ENCODE results near the gene ZNF334. TPM values are rescaled to one million over a fixed set of nuclear protein-coding genes. Genes with fewer than 3 reads are reported as not detected.

The ZNF334 gene
- total RNA-seq, 1 experiment from 2014 or later, result 18.7 TPM

DNA sequence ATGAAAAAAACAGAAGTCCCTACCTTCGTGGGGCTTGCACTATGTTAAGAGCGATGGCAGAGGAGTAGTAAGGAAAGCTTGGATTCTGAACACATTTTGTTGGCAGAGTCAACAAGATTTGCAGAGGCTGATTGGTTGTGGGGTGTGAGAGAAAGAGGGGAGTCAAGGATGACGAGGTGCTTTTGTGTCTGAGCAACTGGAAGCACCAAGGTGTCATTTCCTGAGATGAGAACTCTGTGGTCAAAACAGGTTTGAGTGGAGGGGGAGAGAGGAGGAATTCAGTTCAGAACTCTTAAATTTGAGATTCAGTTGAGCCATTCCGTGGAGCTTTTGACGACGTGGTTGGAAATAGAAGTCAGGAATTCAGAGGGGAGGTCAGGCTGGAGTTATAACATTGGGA is 33.6 kb upstream of the ZNF334 start (continued):
- no peak for TF ChIP-seq STAT6 (CRISPR knock-in tag; conservative IDR thresholded peaks at IDR 0.05; ENCODE audit: low read depth)
- TF ChIP-seq FOXP1 (CRISPR knock-in tag; IDR thresholded peaks at IDR 0.05; ENCODE audit: borderline replicate concordance), result no peak
- no peak for TF ChIP-seq TEAD4 (CRISPR knock-in tag; IDR thresholded peaks at IDR 0.05)
- TF ChIP-seq, protein P1, sequence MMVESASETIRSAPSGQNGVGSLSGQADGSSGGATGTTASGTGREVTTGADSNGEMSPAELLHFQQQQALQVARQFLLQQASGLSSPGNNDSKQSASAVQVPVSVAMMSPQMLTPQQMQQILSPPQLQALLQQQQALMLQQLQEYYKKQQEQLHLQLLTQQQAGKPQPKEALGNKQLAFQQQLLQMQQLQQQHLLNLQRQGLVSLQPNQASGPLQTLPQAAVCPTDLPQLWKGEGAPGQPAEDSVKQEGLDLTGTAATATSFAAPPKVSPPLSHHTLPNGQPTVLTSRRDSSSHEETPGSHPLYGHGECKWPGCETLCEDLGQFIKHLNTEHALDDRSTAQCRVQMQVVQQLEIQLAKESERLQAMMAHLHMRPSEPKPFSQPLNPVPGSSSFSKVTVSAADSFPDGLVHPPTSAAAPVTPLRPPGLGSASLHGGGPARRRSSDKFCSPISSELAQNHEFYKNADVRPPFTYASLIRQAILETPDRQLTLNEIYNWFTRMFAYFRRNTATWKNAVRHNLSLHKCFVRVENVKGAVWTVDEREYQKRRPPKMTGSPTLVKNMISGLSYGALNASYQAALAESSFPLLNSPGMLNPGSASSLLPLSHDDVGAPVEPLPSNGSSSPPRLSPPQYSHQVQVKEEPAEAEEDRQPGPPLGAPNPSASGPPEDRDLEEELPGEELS (CRISPR knock-in tag; IDR thresholded peaks at IDR 0.05), result no peak
- TF ChIP-seq ZNF423 (CRISPR knock-in tag; IDR thresholded peaks at IDR 0.05), result no peak
- no peak for TF ChIP-seq ELF4 (CRISPR knock-in tag; IDR thresholded peaks at IDR 0.05; ENCODE audit: low read depth)
- no peak for TF ChIP-seq NR3C1 (CRISPR knock-in tag; conservative IDR thresholded peaks at IDR 0.05; ENCODE audit: low read depth)
- no peak for TF ChIP-seq CREB1 (CRISPR knock-in tag; IDR thresholded peaks at IDR 0.05)
- no peak for TF ChIP-seq ZNF281 (CRISPR knock-in tag; IDR thresholded peaks at IDR 0.05)
- TF ChIP-seq ZNF671 (CRISPR knock-in tag; IDR thresholded peaks at IDR 0.05), result no peak
- no peak for TF ChIP-seq ESRRA (CRISPR knock-in tag; IDR thresholded peaks at IDR 0.05; ENCODE audit: borderline replicate concordance)
- TF ChIP-seq ZNF416 (CRISPR knock-in tag; IDR thresholded peaks at IDR 0.05), result no peak

DNA sequence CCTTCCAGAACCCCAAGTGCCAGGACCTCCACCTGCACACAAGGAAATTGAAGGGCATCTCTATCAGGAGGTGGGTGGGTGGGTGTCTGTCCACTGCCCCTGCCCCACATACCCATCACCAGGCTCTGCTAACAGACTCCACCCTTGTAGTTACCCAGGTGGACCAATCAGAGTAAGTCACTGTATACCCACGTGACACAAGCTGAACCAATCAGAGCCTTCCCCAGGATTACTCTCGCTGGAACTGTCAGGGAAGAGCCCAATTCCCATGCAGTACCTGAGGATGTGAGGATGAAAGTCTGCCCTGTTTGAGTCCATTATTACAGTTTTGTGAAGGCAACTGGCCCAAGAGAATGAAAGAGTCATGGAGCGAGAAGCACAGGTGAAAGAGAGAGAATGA is 32.9 kb upstream of the ZNF334 start:
- CTCF ChIA-PET, result interaction anchor here (1.8 kb wide), 1 partner anchor 16 kb away, joined by 4 read pairs; no protein-coding TSS in a partner anchor
- Mint-ChIP-seq H3K4me3 (no peak overlapping the region), H3K27ac (no peak overlapping the region), H3K27me3 (ENCODE audit: low read depth) (no peaks in the 10 kb centered on the region), H3K9me3 (no peaks in the 10 kb centered on the region), H3K36me3 (no peaks in the 10 kb centered on the region), H3K4me1 (peaks cover 8% of the 10 kb centered on the region)
- TF ChIP-seq SMAD4 (CRISPR knock-in tag; IDR thresholded peaks at IDR 0.05) (no peak), ZNF423 (CRISPR knock-in tag; IDR thresholded peaks at IDR 0.05) (no peak), ETV6 (CRISPR knock-in tag; IDR thresholded peaks at IDR 0.05) (no peak), ZNF138 (CRISPR knock-in tag; conservative IDR thresholded peaks at IDR 0.05) (no peak), NFYB (CRISPR knock-in tag; conservative IDR thresholded peaks at IDR 0.05; ENCODE audit: low read depth) (peak; percentile 65), USF2 (CRISPR knock-in tag; IDR thresholded peaks at IDR 0.05) (peak; percentile 75)
- POLR2A ChIA-PET, result no interaction called here
- DNase-seq (ENCODE audit: low spot score), result no peak
- ATAC-seq, result peak; percentile 44

DNA sequence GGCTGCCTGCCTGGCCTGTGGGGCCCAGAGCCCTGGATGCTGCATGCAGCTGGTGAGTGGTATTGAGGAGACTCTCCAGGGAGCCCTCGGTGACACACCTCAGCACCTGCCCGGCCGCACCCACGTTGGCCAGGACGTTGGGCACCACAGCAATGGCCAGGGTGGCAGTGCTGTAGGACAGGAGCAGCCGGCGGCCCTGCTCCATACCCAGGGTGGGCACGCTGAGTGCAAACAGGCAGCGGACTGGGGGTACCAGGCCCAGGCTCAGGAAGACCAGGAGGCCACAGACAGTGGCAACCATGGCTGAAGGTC is 32.4 kb upstream of the ZNF334 start:
- Mint-ChIP-seq H3K4me1 (peaks cover 4% of the 10 kb centered on the region), H3K36me3 (no peaks in the 10 kb centered on the region), H3K4me3 (no peak overlapping the region), H3K9me3 (no peaks in the 10 kb centered on the region), H3K27ac (no peak overlapping the region), H3K27me3 (ENCODE audit: low read depth) (no peaks in the 10 kb centered on the region)
- ATAC-seq (no peak), DNase-seq (ENCODE audit: low spot score) (no peak)
- CTCF ChIA-PET, result interaction anchor here (1.7 to 1.8 kb wide), 2 partner anchors 17 kb away, joined by 4 read pairs; no protein-coding TSS in a partner anchor
- POLR2A ChIA-PET, result no interaction called here
- TF ChIP-seq, protein P2, sequence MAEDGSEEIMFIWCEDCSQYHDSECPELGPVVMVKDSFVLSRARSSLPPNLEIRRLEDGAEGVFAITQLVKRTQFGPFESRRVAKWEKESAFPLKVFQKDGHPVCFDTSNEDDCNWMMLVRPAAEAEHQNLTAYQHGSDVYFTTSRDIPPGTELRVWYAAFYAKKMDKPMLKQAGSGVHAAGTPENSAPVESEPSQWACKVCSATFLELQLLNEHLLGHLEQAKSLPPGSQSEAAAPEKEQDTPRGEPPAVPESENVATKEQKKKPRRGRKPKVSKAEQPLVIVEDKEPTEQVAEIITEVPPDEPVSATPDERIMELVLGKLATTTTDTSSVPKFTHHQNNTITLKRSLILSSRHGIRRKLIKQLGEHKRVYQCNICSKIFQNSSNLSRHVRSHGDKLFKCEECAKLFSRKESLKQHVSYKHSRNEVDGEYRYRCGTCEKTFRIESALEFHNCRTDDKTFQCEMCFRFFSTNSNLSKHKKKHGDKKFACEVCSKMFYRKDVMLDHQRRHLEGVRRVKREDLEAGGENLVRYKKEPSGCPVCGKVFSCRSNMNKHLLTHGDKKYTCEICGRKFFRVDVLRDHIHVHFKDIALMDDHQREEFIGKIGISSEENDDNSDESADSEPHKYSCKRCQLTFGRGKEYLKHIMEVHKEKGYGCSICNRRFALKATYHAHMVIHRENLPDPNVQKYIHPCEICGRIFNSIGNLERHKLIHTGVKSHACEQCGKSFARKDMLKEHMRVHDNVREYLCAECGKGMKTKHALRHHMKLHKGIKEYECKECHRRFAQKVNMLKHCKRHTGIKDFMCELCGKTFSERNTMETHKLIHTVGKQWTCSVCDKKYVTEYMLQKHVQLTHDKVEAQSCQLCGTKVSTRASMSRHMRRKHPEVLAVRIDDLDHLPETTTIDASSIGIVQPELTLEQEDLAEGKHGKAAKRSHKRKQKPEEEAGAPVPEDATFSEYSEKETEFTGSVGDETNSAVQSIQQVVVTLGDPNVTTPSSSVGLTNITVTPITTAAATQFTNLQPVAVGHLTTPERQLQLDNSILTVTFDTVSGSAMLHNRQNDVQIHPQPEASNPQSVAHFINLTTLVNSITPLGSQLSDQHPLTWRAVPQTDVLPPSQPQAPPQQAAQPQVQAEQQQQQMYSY (CRISPR knock-in tag; IDR thresholded peaks at IDR 0.05), result no peak
- TF ChIP-seq, protein P3, sequence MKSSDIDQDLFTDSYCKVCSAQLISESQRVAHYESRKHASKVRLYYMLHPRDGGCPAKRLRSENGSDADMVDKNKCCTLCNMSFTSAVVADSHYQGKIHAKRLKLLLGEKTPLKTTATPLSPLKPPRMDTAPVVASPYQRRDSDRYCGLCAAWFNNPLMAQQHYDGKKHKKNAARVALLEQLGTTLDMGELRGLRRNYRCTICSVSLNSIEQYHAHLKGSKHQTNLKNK (CRISPR knock-in tag; IDR thresholded peaks at IDR 0.05), result no peak
- TF ChIP-seq ESRRA (CRISPR knock-in tag; IDR thresholded peaks at IDR 0.05; ENCODE audit: borderline replicate concordance), result no peak
- no peak for TF ChIP-seq TCF7 (CRISPR knock-in tag; IDR thresholded peaks at IDR 0.05; ENCODE audit: low read depth)
- TF ChIP-seq, protein P4, sequence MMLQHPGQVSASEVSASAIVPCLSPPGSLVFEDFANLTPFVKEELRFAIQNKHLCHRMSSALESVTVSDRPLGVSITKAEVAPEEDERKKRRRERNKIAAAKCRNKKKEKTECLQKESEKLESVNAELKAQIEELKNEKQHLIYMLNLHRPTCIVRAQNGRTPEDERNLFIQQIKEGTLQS (CRISPR knock-in tag; conservative IDR thresholded peaks at IDR 0.05), result no peak
- no peak for TF ChIP-seq USF2 (CRISPR knock-in tag; IDR thresholded peaks at IDR 0.05)
